ENCODE results near the gene STK16. TPM values are rescaled to one million over a fixed set of nuclear protein-coding genes. Genes with fewer than 3 reads are reported as not detected.

STK16 gene
- total and polyA plus RNA-seq, 2 of the 13 experiments (the other 11 are each of a cell fraction or from before 2014, with no cell fraction given): 28.0 to 50.9 TPM

GRCh38 chr2:219207884-219208740 lies 37.2 kb upstream of the STK16 start (continued):
- TF ChIP-seq, protein P1, sequence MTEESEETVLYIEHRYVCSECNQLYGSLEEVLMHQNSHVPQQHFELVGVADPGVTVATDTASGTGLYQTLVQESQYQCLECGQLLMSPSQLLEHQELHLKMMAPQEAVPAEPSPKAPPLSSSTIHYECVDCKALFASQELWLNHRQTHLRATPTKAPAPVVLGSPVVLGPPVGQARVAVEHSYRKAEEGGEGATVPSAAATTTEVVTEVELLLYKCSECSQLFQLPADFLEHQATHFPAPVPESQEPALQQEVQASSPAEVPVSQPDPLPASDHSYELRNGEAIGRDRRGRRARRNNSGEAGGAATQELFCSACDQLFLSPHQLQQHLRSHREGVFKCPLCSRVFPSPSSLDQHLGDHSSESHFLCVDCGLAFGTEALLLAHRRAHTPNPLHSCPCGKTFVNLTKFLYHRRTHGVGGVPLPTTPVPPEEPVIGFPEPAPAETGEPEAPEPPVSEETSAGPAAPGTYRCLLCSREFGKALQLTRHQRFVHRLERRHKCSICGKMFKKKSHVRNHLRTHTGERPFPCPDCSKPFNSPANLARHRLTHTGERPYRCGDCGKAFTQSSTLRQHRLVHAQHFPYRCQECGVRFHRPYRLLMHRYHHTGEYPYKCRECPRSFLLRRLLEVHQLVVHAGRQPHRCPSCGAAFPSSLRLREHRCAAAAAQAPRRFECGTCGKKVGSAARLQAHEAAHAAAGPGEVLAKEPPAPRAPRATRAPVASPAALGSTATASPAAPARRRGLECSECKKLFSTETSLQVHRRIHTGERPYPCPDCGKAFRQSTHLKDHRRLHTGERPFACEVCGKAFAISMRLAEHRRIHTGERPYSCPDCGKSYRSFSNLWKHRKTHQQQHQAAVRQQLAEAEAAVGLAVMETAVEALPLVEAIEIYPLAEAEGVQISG (CRISPR knock-in tag; IDR thresholded peaks at IDR 0.05): peak; percentile 46; the same call in 1 of the 2 replicates
- TF ChIP-seq ZNF362 (CRISPR knock-in tag; IDR thresholded peaks at IDR 0.05; ENCODE audit: borderline replicate concordance) (no peak; the same call in 1 of the 2 replicates), MIER3 (CRISPR knock-in tag; IDR thresholded peaks at IDR 0.05; ENCODE audit: borderline replicate concordance) (no peak), KMT2B (CRISPR knock-in tag; IDR thresholded peaks at IDR 0.05) (peak; percentile 49; the same call in 1 of the 2 replicates), SRSF1 (optimal IDR thresholded peaks at IDR 0.05; ENCODE audit: low read depth, low read length) (peak; percentile 23), ZNF383 (CRISPR knock-in tag; IDR thresholded peaks at IDR 0.05; ENCODE audit: borderline replicate concordance) (peak; percentile 80; the same call in 1 of the 2 replicates), PLSCR1 (CRISPR knock-in tag; IDR thresholded peaks at IDR 0.05; ENCODE audit: borderline replicate concordance) (no peak), MEIS1 (CRISPR knock-in tag; IDR thresholded peaks at IDR 0.05; ENCODE audit: borderline replicate concordance) (0 out of 2 replicates have a peak, but pooled peaks have one; percentile 33), PAF1 (CRISPR knock-in tag; IDR thresholded peaks at IDR 0.05) (peak; percentile 81; the same call in 1 of the 2 replicates), IKZF4 (CRISPR knock-in tag; IDR thresholded peaks at IDR 0.05; ENCODE audit: borderline replicate concordance, low read depth, not compliant biosample characterization) (no peak), MAZ (IDR thresholded peaks at IDR 0.05; ENCODE audit: borderline replicate concordance, low read depth, low read length) (no peak), MAZ (CRISPR knock-in tag; IDR thresholded peaks at IDR 0.05; ENCODE audit: low read depth) (no peak), FOXA3 (CRISPR knock-in tag; IDR thresholded peaks at IDR 0.05) (peak; percentile 86), ARID2 (CRISPR knock-in tag; IDR thresholded peaks at IDR 0.05; ENCODE audit: borderline replicate concordance) (no peak), MBD4 (IDR thresholded peaks at IDR 0.05; ENCODE audit: borderline replicate concordance, low read length) (no peak; the same call in 1 of the 2 replicates)
- TF ChIP-seq, protein P2, sequence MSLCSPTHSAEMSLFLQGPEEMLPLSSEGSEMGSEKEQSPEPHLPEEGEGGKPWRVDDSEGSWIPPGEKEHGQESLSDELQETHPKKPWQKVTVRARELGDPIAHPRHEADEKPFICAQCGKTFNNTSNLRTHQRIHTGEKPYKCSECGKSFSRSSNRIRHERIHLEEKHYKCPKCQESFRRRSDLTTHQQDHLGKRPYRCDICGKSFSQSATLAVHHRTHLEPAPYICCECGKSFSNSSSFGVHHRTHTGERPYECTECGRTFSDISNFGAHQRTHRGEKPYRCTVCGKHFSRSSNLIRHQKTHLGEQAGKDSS (CRISPR knock-in tag; IDR thresholded peaks at IDR 0.05; ENCODE audit: borderline replicate concordance, low read depth): peak; percentile 94
- TF ChIP-seq, protein P3, sequence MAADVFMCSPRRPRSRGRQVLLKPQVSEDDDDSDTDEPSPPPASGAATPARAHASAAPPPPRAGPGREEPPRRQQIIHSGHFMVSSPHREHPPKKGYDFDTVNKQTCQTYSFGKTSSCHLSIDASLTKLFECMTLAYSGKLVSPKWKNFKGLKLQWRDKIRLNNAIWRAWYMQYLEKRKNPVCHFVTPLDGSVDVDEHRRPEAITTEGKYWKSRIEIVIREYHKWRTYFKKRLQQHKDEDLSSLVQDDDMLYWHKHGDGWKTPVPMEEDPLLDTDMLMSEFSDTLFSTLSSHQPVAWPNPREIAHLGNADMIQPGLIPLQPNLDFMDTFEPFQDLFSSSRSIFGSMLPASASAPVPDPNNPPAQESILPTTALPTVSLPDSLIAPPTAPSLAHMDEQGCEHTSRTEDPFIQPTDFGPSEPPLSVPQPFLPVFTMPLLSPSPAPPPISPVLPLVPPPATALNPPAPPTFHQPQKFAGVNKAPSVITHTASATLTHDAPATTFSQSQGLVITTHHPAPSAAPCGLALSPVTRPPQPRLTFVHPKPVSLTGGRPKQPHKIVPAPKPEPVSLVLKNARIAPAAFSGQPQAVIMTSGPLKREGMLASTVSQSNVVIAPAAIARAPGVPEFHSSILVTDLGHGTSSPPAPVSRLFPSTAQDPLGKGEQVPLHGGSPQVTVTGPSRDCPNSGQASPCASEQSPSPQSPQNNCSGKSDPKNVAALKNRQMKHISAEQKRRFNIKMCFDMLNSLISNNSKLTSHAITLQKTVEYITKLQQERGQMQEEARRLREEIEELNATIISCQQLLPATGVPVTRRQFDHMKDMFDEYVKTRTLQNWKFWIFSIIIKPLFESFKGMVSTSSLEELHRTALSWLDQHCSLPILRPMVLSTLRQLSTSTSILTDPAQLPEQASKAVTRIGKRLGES (CRISPR knock-in tag; IDR thresholded peaks at IDR 0.05; ENCODE audit: borderline replicate concordance): no peak
